Brain microvascular endothelial cell (primary cell): ENCODE data around the gene CAMTA1.

ENCODE experiments used
- DNase-seq: peaks from one replicate; pipeline ENCODE4 v3.0.0-alpha.2; 2020
- H3K27ac ChIP-seq: fragments of 250-450 bp; sonication (Bioruptor Pico); 2 replicates; pipeline ENCODE4 v1.5.1; 2020; ENCODE audit warnings: mild to moderate bottlenecking, moderate library complexity
- H3K27me3 ChIP-seq: fragments of 250-450 bp; sonication (Bioruptor Pico); replicated peaks from 2 replicates; pipeline ENCODE4 v1.5.1; 2020; ENCODE audit warnings: mild to moderate bottlenecking
- H3K36me3 ChIP-seq: fragments of 250-450 bp; sonication (Bioruptor Pico); replicated peaks from 2 replicates; pipeline ENCODE4 v1.5.1; 2020; ENCODE audit warnings: mild to moderate bottlenecking
- H3K4me3 ChIP-seq: 2 replicates; pipeline ENCODE4 v1.5.1; 2011; ENCODE audit warnings: low read depth, mild to moderate bottlenecking, control low read depth, low read length, moderate library complexity
- in situ Hi-C: cut with HindIII; loops from 2 replicates; pipeline ENCODE4 v1.10.0; 2017; ENCODE audit warnings: low sequenced_read_pairs, low pct_ligation_motif_present
- TF ChIP-seq, protein P1 (sequence below): IDR thresholded peaks from 2 replicates; pipeline ENCODE4 v1.5.1; 2011; ENCODE audit warnings: low read depth, mild to moderate bottlenecking, moderate library complexity, low read length, control low read depth, inconsistent platforms; ENCODE audit errors: missing control alignments

Gene CAMTA1

DNA sequence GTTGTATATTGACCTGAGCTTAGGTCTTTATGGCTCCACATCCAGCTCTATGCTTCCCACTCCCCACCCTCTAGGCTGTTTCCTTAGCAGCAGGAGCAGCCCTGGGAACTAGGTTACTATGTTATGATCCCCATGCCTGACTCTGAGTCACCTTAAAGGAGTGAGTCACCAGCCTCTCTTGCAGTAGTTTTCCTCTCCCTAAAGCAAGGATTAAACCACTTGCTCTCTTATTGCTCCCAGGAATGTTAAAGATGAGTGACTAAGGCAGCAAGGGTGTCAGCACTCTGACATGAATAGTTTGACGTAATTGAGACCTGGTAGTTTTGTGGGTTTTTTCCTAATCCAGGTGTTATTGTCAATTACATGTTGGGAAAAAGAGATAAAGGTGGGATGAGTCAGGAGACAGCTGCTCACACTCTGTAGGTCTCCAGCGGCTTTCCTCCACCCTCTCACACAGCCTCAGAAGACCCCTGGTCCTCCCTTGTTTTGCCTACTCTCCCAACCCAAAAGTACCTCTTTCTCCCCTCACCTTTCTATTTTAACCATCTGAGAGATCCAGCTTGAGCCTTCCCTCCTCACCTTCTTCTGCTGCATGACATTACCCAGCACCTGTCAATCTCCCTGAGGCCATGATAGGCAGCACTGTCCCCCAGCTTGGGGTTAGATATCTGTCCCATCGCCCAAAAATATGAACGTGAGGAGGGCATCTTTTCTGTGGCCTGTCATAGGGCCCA is 616.7 kb downstream of the CAMTA1 start:
- Histone ChIP-seq H3K4me3 (no peak overlapping the region), H3K36me3 (no peaks in the 10 kb centered on the region), H3K27ac (peak overlapping the region; percentile 74), H3K27me3 (no peaks in the 10 kb centered on the region)
- in situ Hi-C loops, result no loop called here
- TF ChIP-seq, protein P1, sequence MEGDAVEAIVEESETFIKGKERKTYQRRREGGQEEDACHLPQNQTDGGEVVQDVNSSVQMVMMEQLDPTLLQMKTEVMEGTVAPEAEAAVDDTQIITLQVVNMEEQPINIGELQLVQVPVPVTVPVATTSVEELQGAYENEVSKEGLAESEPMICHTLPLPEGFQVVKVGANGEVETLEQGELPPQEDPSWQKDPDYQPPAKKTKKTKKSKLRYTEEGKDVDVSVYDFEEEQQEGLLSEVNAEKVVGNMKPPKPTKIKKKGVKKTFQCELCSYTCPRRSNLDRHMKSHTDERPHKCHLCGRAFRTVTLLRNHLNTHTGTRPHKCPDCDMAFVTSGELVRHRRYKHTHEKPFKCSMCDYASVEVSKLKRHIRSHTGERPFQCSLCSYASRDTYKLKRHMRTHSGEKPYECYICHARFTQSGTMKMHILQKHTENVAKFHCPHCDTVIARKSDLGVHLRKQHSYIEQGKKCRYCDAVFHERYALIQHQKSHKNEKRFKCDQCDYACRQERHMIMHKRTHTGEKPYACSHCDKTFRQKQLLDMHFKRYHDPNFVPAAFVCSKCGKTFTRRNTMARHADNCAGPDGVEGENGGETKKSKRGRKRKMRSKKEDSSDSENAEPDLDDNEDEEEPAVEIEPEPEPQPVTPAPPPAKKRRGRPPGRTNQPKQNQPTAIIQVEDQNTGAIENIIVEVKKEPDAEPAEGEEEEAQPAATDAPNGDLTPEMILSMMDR, result no peak
- peak; percentile 99 for DNase-seq

DNA sequence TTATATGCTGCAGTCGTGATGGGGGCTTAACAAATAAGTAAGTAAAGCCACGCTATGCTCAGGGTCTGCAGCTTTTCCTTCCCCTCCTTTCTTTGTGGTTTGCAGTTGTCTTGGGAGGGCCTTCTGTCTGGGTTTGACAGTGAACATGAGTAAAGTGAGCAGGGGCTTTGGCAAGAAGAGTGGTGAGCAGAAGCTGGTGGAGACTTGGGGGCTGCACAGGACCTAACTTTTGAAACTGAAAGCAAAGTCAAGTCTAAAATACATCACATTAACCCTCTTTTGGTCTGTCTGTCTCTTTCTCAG is 617.2 kb downstream of the CAMTA1 start:
- H3K27me3 ChIP-seq, result no peaks in the 10 kb centered on the region
- in situ Hi-C loops, result no loop called here
- H3K4me3 ChIP-seq, result no peak overlapping the region
- peak overlapping the region; percentile 74 for H3K27ac ChIP-seq
- DNase-seq, result no peak
- TF ChIP-seq, protein P1, result no peak
- H3K36me3 ChIP-seq, result no peaks in the 10 kb centered on the region

DNA sequence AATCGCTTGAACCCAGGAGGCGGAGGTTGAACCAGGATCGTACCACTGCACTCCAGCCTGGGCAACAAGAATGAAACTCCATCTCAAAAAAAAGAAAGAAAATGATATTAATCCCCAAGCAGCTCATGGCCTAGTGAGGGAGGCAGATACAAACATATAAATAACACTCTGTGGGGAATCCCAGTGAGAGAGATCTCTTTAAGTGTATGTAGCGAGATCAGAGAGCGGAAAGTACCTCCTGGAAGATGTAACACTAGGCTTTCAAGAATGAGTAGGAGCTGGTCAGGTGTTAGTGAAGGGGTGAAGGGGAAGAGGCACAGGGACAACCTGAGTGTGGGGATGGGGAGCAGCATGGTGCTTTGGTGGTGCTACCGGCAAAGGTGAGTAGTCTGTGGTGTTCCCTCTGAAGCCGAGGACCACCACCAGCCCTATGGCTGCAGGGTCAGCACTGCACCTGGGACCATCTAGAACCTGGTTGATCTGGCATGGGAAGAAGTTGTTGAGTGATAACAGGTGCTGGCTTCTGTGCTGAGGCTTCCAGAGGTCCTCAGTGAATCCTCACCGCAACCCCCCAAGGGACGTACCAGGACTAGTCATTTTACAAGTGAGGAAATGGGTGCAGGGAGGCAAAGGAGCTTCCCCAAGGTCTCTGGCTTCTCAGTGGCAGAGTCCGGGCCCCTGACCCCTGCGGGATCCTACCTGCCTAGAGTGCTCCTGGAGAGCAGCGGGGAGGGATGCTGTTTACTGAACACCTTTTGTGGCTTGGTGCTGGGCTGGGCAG is 618.2 kb downstream of the CAMTA1 start:
- in situ Hi-C loops, result no loop called here
- TF ChIP-seq, protein P1, result no peak
- DNase-seq, result no peak

DNA sequence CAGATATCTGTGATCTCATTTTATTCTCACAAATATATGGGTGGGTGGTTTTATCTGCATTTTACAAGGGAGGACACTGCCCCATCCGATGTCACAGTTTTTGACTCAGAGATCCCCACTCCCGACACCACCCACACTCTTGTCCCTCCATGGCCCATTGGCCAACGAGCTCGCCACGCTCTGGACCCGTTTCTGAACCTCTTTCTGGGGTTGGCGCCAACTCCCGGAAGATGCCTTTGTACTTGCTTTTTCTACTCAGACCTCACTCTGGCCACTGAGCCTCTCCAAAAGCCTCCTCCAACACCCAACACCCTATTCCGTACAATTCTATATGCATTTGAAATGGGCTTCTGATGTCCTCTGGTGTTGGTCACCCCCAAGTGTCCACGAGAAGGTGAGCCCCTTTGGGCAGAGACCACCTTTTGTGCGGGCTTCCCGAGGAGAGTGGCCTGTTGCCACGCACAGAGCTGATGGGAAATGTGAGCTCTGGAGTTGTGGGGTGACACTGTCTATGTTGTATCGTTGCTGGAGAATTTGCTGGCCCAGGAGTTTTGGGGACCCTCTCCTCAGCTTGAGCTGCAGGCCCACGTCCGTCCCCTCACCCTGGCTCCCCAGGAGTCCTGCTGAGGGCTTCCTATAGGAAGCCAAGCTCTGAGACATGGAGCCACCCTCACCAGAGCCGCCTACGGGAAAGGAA is 618.9 kb downstream of the CAMTA1 start:
- Histone ChIP-seq H3K27me3 (no peaks in the 10 kb centered on the region), H3K27ac (no peak overlapping the region), H3K36me3 (no peaks in the 10 kb centered on the region), H3K4me3 (no peak overlapping the region)
- DNase-seq, result no peak
- TF ChIP-seq, protein P1, result no peak
- in situ Hi-C loops, result no loop called here

More for the DNA sequence above, 618.2 kb downstream of the CAMTA1 start:
- Histone ChIP-seq H3K27ac (no peak overlapping the region), H3K27me3 (no peaks in the 10 kb centered on the region), H3K36me3 (no peaks in the 10 kb centered on the region), H3K4me3 (no peak overlapping the region)

DNA sequence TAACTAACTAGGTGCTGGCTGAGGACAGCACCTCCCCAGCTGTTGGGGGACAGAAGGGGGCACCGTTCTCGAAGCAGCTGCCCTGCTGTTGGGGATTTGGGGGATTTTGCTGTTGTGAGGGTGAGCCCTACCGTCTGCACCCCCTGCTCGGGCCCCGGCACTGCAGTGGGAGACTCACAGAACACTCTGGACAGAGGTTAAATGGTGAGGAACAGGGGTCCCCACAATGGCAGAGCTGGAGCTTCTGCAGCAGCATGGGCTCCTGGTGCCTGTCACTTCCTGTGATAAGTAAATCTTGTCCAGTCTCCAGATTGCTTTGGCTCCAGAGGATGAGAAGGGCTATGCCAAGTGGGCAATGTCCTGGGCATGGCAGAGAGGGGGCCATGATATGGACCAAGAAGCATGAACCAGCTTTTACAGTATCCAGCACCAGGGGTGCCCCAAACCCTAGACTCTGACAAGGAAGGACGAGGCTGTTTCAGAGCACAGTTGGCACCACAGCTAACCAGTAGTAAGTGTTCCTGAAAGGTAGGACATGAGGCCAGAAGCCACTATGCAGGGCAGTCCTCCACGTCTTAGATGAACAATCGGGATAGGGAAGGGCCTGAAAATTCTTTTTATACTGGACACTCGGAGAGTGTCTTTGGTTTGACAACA is 620.7 kb downstream of the CAMTA1 start:
- DNase-seq, result no peak
- TF ChIP-seq, protein P1, result no peak
- H3K27ac ChIP-seq, result no peak overlapping the region
- no peaks in the 10 kb centered on the region for H3K27me3 ChIP-seq
- no peaks in the 10 kb centered on the region for H3K36me3 ChIP-seq
- no peak overlapping the region for H3K4me3 ChIP-seq
- in situ Hi-C loops, result no loop called here
